Measurements from ENCODE around the gene TMEM43. TPM values are rescaled to one million over a fixed set of nuclear protein-coding genes. Genes with fewer than 3 reads are reported as not detected.

Gene TMEM43
- total and polyA plus RNA-seq, 2 of the 8 experiments (the other 6 are each of a cell fraction or from before 2014, with no cell fraction given), result 27.0 to 33.7 TPM

GRCh38 chr3:14154895-14155440, 30.1 kb downstream of the TMEM43 start:
- DNase-seq (ENCODE audit: low read depth in 1 of 2, low spot score in 2 of 2) (no peak), FAIRE-seq (no peak)
- no peak overlapping the region for H4K5ac ChIP-seq (ENCODE audit: insufficient read length, low read depth, low read length)
- H3K4ac ChIP-seq (replicated peaks; ENCODE audit: insufficient read length, low read depth, low read length), result no peak overlapping the region
- H2AFZ ChIP-seq (ENCODE audit: low read length), result no peak overlapping the region
- no peak overlapping the region for H3K23ac ChIP-seq (ENCODE audit: insufficient read length)
- no peak overlapping the region for H3K4me2 ChIP-seq (ENCODE audit: insufficient read depth in 1 of 2, low read depth in 2 of 2, low read length in 2 of 2)
- H3K79me1 ChIP-seq (ENCODE audit: low read depth, low read length), result no peaks in the 10 kb centered on the region
- no peak overlapping the region for H2BK20ac ChIP-seq (ENCODE audit: low read length)
- 95% methylated on average over 7 of the region's 7 CpGs; no CpG with 5 or more reads in 1 of the 2 experiments for WGBS, 2 experiments (ENCODE audit: extremely low coverage in 1 of 2, insufficient coverage in 1 of 2, insufficient read length in 1 of 2, insufficient replicate concordance in 2 of 2, low coverage in 1 of 2, low lambda C conversion rate in 2 of 2, missing lambda C conversion rate in 1 of 2)
- ChIA-PET POLR2A (ENCODE audit: partially characterized antibody) (no interaction called here), CTCF (ENCODE audit: partially characterized antibody) (interaction anchor here (0.7 to 2.8 kb wide), 3 partner anchors 10 to 258 kb away, joined by 3 to 7 read pairs (median 4); no protein-coding TSS in a partner anchor)
- no peak overlapping the region for H3K9ac ChIP-seq (replicated peaks in 1 of 4; ENCODE audit: extremely low read depth in 1 of 4, low read depth in 3 of 4, low read length in 3 of 4)
- H3K18ac ChIP-seq (ENCODE audit: extremely low read depth, low read length), result no peak overlapping the region
- no peak overlapping the region for H3K56ac ChIP-seq (replicated peaks; ENCODE audit: insufficient read length, low read depth, low read length)
- H4K20me1 ChIP-seq (replicated peaks in 1 of 2; ENCODE audit: control insufficient read depth in 1 of 2, insufficient read depth in 2 of 2, low read length in 2 of 2), result peaks cover 4 to 7% of the 10 kb centered on the region in 2 experiments
- no peaks in the 10 kb centered on the region for H3K27me3 ChIP-seq (replicated peaks in 1 of 4; ENCODE audit: control insufficient read depth in 3 of 4, extremely low read depth in 1 of 4, insufficient read depth in 3 of 4, low read length in 3 of 4)
- no peak overlapping the region for H4K8ac ChIP-seq (ENCODE audit: extremely low read depth, insufficient read depth, low read length)
- peaks cover 11 to 39% (median 27%) of the 10 kb centered on the region in 4 experiments; a peak in 7 of 8 replicates for H3K36me3 ChIP-seq (ENCODE audit: control insufficient read depth in 2 of 4, insufficient read depth in 4 of 4, low read length in 3 of 4)
- H3K4me3 ChIP-seq (ENCODE audit: extremely low read depth in 1 of 4, insufficient read depth in 2 of 4, low read depth in 3 of 4, low read length in 4 of 4), result no peak overlapping the region
- no peak overlapping the region for H2BK5ac ChIP-seq (ENCODE audit: low read depth, low read length)
- no peak overlapping the region for H3K14ac ChIP-seq (ENCODE audit: insufficient read length)
- H4K91ac ChIP-seq (replicated peaks; ENCODE audit: insufficient read length, low read length), result no peak overlapping the region
- no peak overlapping the region for H2BK15ac ChIP-seq (ENCODE audit: low read length)
- H2AK5ac ChIP-seq (ENCODE audit: low read depth, low read length), result no peak overlapping the region
- H3K27ac ChIP-seq (ENCODE audit: low read depth, low read length), result no peak overlapping the region
- no peaks in the 10 kb centered on the region for H3K4me1 ChIP-seq (replicated peaks in 1 of 4; ENCODE audit: control insufficient read depth in 3 of 4, insufficient read depth in 4 of 4, low read length in 3 of 4)
- H2BK12ac ChIP-seq (ENCODE audit: low read depth, low read length), result no peak overlapping the region
- no peaks in the 10 kb centered on the region for H3K79me2 ChIP-seq (ENCODE audit: control insufficient read depth in 1 of 2, insufficient read depth in 2 of 2, low read length in 2 of 2)
- no peaks in the 10 kb centered on the region; the same call in 1 of the 2 replicates for H3K23me2 ChIP-seq (ENCODE audit: low read depth, low read length)
- no peak overlapping the region for H2BK120ac ChIP-seq (replicated peaks; ENCODE audit: low read depth, low read length)
- no peaks in the 10 kb centered on the region for H3K9me3 ChIP-seq (ENCODE audit: insufficient read depth in 2 of 2, low read depth in 1 of 2, low read length in 1 of 2)
- no peak for TF ChIP-seq RFX5 (IDR thresholded peaks at IDR 0.05; ENCODE audit: borderline replicate concordance, low read depth, low read length)
- no peak for TF ChIP-seq CEBPB (IDR thresholded peaks at IDR 0.05; ENCODE audit: low read depth, low read length)
- TF ChIP-seq ZNF274 (IDR thresholded peaks at IDR 0.05; ENCODE audit: borderline replicate concordance, extremely low read depth, low read length), result no peak
- no peak for TF ChIP-seq EZH2 (IDR thresholded peaks at IDR 0.05; ENCODE audit: low read depth, low read length, severe bottlenecking)
- no peak for TF ChIP-seq SRF (IDR thresholded peaks at IDR 0.05; ENCODE audit: low read depth, low read length)
- no peak for TF ChIP-seq EP300 (IDR thresholded peaks at IDR 0.05; ENCODE audit: borderline replicate concordance in 1 of 2, low read depth in 2 of 2, low read length in 2 of 2)
- no peak for TF ChIP-seq MAFK (IDR thresholded peaks at IDR 0.05; ENCODE audit: low read depth, low read length)
